Measurements from ENCODE around the gene CD300H.

DNA sequence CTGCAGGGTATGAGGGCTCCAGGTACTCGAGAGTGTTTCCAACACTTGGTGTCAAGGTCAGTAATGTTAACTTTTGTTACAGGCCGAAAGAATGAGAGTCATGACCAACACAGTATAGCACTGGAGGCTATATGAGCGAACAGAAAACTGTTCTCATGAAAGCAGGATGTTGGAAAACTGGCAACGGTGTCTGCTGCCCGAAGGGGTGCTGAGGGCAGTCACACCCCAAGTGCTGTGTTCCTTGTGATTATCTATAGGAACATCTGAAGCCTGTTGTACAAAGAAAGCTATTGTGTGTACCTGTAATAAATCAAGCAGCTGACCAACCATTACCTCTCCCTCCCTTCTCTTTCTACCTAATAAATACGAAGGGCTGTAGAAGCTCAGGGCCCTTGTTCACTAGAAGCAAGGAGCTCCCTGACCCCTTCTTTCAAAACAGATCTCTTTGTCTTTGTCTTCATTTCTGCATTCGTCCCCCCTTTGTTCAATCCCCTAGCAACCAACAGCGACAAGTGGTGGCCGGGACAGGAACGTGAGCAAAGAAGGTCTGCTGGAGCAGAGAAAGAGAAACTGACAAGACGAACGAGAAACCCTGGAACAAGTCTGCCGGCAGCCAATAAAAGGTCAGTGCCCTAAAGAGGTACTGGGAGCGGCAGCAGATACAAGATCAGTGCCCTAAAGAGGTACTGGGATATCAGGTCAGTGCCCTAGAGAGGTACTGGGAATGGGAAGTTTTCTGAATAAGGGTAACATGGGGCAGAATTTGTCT, 17.2 kb upstream of the CD300H start:
- TF ChIP-seq, protein P1, sequence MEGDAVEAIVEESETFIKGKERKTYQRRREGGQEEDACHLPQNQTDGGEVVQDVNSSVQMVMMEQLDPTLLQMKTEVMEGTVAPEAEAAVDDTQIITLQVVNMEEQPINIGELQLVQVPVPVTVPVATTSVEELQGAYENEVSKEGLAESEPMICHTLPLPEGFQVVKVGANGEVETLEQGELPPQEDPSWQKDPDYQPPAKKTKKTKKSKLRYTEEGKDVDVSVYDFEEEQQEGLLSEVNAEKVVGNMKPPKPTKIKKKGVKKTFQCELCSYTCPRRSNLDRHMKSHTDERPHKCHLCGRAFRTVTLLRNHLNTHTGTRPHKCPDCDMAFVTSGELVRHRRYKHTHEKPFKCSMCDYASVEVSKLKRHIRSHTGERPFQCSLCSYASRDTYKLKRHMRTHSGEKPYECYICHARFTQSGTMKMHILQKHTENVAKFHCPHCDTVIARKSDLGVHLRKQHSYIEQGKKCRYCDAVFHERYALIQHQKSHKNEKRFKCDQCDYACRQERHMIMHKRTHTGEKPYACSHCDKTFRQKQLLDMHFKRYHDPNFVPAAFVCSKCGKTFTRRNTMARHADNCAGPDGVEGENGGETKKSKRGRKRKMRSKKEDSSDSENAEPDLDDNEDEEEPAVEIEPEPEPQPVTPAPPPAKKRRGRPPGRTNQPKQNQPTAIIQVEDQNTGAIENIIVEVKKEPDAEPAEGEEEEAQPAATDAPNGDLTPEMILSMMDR (IDR thresholded peaks at IDR 0.05), result no peak
- TF ChIP-seq POLR2A (IDR thresholded peaks at IDR 0.05) (no peak), EP300 (IDR thresholded peaks at IDR 0.05) (no peak)

All from tibial nerve (tissue), 4 donors.